NT2/D1 (cell line): ENCODE results near the gene POLR3H.
"Not testable (repeated sequence)": the region's sequence is repeated elsewhere in the genome, so short reads cannot be mapped to it uniquely, and the experiment has no call there.

Source experiments
- DNase-seq: peaks from one replicate; pipeline ENCODE4 v3.0.0-alpha.2; 2011; ENCODE audit warnings: low read depth, low spot score
- H3K27me3 ChIP-seq: 2 replicates; pipeline ENCODE4 v1.6.0; 2011; ENCODE audit warnings: mild to moderate bottlenecking; ENCODE audit not compliant: insufficient read length, insufficient read depth
- H3K36me3 ChIP-seq: 2 replicates; pipeline ENCODE4 v1.6.1; 2011; ENCODE audit warnings: mild to moderate bottlenecking, low read length, mixed read lengths; ENCODE audit not compliant: insufficient read depth, insufficient read length
- H3K4me1 ChIP-seq: 2 replicates; pipeline ENCODE4 v1.5.1; 2011; ENCODE audit not compliant: insufficient read depth, insufficient read length
- H3K4me3 ChIP-seq: 2 replicates; pipeline ENCODE4 v1.5.1; 2011; ENCODE audit warnings: low read depth; ENCODE audit not compliant: insufficient read length
- H3K9ac ChIP-seq: 2 replicates; pipeline ENCODE4 v1.6.0; 2011; ENCODE audit warnings: low read depth; ENCODE audit not compliant: insufficient read length
- H3K9me3 ChIP-seq: 2 replicates; pipeline ENCODE4 v1.5.1; 2011; ENCODE audit warnings: mild to moderate bottlenecking, low read length; ENCODE audit not compliant: insufficient read depth
- SUZ12 ChIP-seq: IDR thresholded peaks from 2 replicates; pipeline ENCODE4 v1.6.1; 2011; ENCODE audit not compliant: insufficient read length, insufficient read depth; ENCODE audit errors: extremely low read depth
- YY1 ChIP-seq: IDR thresholded peaks from 2 replicates; pipeline ENCODE4 v1.6.1; 2011; ENCODE audit not compliant: insufficient read length, insufficient read depth
- ZNF274 ChIP-seq: IDR thresholded peaks from 2 replicates; pipeline ENCODE4 v1.6.1; 2011; ENCODE audit warnings: mild to moderate bottlenecking, low read depth, low read length

Gene POLR3H, protein sequence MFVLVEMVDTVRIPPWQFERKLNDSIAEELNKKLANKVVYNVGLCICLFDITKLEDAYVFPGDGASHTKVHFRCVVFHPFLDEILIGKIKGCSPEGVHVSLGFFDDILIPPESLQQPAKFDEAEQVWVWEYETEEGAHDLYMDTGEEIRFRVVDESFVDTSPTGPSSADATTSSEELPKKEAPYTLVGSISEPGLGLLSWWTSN

DNA sequence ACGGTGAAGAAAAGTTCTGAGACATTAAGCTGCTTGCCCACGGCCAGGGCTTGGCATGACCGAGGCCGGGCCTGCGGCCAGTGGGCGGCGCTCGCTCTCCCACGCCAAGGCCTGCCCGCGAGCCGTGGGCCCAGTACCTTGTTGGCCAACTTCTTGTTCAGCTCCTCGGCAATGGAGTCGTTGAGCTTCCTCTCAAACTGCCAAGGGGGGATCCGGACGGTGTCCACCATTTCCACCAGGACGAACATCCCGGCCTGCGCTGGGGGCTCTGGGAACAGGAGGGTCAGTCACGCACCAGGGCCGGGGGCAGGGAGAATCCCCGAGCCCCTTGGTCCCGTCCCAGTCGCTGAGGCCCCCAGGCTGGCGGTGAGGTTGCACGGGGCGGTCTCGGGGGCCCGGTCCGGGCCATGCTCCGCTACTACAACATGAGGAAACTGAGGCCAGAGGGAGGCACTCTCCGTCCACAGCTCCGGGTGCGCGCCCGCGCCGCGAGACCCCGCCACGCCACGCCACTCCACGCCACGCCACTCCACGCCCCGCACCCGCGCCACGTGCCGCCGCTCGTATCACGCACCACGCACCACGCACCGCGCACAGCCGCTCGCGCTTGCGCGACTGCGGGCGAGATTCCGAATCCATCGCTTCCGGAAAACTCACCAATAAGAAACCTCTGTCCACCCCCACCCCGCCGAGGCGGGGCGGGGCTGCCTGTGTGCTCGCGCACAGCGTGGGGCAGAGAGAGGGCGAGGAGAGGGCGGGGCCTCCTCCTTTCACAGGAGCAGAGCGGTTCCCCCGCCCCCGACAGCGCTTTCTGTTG, at the start of gene POLR3H:
POLR3H (minus strand) TSS at position 617 of the 817 bp plus-strand sequence; CDS start at position 248, 369 bp downstream.
- Histone ChIP-seq H3K27me3 (no peaks in the 10 kb centered on the region), H3K9me3 (no peaks in the 10 kb centered on the region), H3K9ac (peak within 1 kb of the TSS; percentile 93), H3K36me3 (peaks cover 31% of the 10 kb centered on the region), H3K4me1 (no peaks in the 10 kb centered on the region), H3K4me3 (peak within 1 kb of the TSS; percentile 92)
- DNase-seq: peak; percentile 91
- TF ChIP-seq SUZ12: no peak
- no peak for TF ChIP-seq YY1
- no peak for TF ChIP-seq ZNF274

DNA sequence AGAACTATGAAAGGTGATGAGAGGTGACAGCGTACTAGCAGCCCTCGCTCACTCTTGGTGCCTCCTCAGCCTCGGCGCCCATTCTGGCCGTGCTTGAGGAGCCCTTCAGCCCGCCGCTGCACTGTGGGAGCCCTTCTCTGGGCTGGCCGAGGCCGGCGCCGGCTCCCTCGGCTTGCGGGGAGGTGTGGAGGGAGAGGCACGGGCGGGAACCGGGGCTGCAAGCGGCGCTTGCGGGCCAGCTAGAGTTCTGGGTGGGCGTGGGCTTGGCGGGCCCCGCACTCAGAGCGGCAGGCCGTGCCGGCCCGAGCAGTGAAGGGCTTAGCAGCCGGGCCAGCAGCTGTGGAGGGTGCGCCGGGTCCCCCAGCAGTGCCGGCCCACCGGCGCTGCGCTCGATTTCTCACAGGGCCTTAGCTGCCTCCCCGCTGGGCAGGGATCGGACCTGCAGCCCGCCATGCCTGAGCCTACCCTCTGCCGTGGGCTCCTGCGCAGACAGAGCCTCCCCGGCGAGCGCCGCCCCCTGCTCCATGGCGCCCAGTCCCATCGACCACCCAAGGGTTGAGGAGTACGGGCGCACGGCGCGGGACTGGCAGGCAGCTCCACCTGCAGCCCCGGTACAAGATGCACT, 49.2 kb upstream of the POLR3H start:
- not testable (repeated sequence) for H3K4me1 ChIP-seq, H3K4me3 ChIP-seq, H3K9me3 ChIP-seq, DNase-seq, H3K9ac ChIP-seq, H3K27me3 ChIP-seq
- H3K36me3 ChIP-seq: peaks cover 11% of the 10 kb centered on the region

DNA sequence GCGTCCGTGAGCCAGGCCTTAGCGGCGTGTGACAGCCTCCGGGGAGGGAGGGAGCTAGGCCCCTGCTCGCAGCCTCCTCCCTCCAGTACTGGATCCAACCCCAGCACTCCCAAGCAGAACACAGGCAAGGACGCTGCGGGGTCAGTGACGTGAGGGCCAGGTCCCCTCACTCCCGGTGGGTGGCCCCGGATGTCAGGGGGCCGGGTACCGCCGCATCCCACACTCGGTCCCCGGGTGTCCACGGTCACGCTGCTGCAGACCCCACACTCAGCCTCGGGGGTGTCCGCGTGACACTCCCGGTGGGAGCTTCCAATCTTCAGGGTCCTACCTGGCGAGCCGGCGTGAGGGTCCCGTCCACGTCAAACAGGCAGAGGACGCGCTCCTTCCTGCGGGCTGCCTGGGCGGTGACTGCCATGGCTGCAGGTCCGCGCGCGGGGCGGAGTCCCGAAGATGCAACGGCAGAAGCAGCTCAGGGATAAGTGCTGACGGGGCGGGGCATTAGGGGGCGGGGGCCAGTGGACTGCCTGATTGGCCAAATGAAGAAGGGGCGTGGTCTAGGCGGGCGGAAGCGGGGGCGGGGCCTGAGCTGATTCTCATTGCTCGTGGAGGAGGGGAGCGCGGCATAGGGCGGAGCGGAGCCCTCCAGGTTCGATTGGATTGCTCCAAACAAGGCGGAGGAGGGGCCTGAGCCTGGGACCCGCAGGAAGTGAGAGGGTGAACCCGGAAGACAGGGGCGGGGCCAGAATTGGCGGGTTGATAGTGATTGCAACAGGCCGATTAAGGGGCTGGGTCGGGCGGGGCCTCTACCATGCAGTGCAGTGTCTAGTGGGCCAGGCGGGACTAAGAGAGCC, 45.3 kb upstream of the POLR3H start, which contains the start of gene PMM1:
PMM1 (minus strand) TSS at position 450 of the 851 bp plus-strand sequence; CDS start at position 415, 35 bp downstream.
- DNase-seq: peak; percentile 97
- peaks cover 4% of the 10 kb centered on the region for H3K4me1 ChIP-seq
- H3K36me3 ChIP-seq: peaks cover 4% of the 10 kb centered on the region
- no peaks in the 10 kb centered on the region for H3K27me3 ChIP-seq
- no peak for TF ChIP-seq SUZ12
- TF ChIP-seq ZNF274: no peak
- peak; percentile 24 for TF ChIP-seq YY1
- peak within 1 kb of the TSS; percentile 80 for H3K4me3 ChIP-seq
- peak within 1 kb of the TSS; percentile 85 for H3K9ac ChIP-seq
- H3K9me3 ChIP-seq: peaks cover 6% of the 10 kb centered on the region; the same call in 1 of the 2 replicates

DNA sequence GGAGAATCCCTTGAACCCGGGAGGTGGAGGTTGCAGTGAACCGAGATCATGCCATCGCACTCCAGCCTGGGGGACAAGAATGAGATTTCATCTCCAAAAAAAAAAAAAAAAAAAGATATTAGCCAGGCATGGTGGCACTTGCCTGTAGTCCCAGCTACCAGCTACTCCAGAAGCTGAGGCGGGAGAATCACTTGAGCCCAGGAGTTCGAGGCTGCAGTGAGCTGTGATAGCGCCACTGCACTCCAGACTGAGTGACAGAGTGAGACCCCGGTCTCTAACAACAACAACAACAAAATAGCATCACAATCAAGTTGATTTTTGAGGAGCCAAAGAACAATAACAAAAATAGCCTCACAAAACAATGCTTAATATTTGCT, 43.1 kb upstream of the POLR3H start:
- H3K9ac ChIP-seq: no peak overlapping the region
- H3K27me3 ChIP-seq: no peaks in the 10 kb centered on the region
- H3K36me3 ChIP-seq: peaks cover 16% of the 10 kb centered on the region

DNA sequence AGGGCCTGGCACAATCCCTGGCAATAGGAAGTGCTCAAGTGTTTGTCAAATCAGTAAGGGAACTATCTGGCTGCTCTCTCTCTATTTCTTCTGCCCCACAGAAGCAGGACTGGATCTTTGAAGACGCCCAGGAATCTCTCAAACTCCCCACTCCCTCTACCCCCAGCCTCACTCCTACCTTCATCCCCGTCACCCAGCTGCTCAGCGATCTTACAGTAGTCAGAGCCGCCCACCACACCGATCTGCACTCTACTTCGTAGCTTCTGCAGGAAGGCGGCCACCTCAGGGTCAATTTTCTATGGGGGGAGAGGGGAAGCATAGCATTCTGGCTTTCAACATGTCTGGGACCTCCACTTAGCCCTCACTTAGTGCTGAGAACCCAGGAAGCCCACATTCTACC, 41.6 kb upstream of the POLR3H start:
- Histone ChIP-seq H3K4me1 (peaks cover 4% of the 10 kb centered on the region), H3K4me3 (no peak overlapping the region), H3K27me3 (no peaks in the 10 kb centered on the region), H3K9ac (no peak overlapping the region), H3K9me3 (no peaks in the 10 kb centered on the region), H3K36me3 (peaks cover 19% of the 10 kb centered on the region)
- DNase-seq: no peak
- no peak for TF ChIP-seq ZNF274
- no peak for TF ChIP-seq YY1
- no peak for TF ChIP-seq SUZ12

More for the DNA sequence above, 43.1 kb upstream of the POLR3H start:
- Histone ChIP-seq H3K4me3 (no peak overlapping the region), H3K4me1 (peaks cover 4% of the 10 kb centered on the region), H3K9me3 (no peaks in the 10 kb centered on the region)
- TF ChIP-seq YY1 (no peak), SUZ12 (no peak), ZNF274 (no peak)
- DNase-seq: no peak

DNA sequence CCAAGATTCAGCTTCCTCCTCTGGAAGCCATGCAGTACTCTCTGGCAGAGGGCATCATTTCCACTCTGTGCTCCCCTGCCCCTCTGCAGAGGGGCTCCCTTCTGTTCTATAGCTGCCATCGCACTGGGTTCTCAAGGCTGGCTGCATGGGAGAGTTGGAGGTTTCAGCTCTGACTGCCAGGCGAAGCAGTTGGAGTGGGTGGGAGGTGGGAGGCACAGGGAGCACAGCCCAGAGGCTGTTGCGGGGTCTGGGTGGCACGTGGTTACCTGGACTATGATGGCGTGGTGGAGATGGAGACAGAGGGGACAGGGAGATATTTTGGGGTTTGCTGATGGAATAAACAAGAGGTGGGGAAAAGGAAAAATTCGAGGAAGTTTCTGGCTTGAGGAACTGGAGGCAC, 40.6 kb upstream of the POLR3H start:
- peaks cover 24% of the 10 kb centered on the region for H3K36me3 ChIP-seq
- H3K4me1 ChIP-seq: peaks cover 4% of the 10 kb centered on the region
- no peaks in the 10 kb centered on the region for H3K27me3 ChIP-seq
- TF ChIP-seq YY1 (no peak), SUZ12 (no peak), ZNF274 (no peak)
- H3K9ac ChIP-seq: no peak overlapping the region
- no peak overlapping the region for H3K4me3 ChIP-seq
- no peaks in the 10 kb centered on the region for H3K9me3 ChIP-seq
- DNase-seq: no peak

DNA sequence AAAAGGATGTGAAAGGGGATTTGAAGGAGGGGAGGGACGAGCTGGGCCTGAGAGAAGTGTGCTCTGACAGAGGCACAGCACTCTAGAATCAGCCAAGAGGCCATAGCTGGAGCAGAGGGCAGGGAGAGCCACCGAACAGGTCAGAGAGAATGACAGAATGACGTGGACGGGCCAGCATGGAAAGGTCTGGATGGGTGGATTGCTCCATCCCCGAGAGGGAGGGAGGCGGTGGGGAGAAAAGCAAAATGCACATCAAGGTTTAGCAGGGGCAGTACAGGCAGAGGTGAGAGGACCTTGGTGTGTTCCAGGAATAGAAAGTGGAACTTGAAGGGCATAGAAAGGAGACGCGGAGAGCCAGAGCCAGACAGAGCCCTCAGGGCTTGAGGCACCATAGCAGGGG, 38.4 kb upstream of the POLR3H start:
- Histone ChIP-seq H3K27me3 (no peaks in the 10 kb centered on the region), H3K9ac (peak overlapping the region; percentile 17), H3K4me1 (peaks cover 2% of the 10 kb centered on the region), H3K36me3 (peaks cover 29% of the 10 kb centered on the region), H3K4me3 (no peak overlapping the region), H3K9me3 (no peaks in the 10 kb centered on the region)
- TF ChIP-seq SUZ12 (no peak), YY1 (no peak), ZNF274 (no peak)
- no peak for DNase-seq
